Tibial nerve (tissue), 4 donors: ENCODE data around the gene THUMPD3. TPM values are rescaled to one million over a fixed set of nuclear protein-coding genes. Genes with fewer than 3 reads are reported as not detected.

ENCODE experiments used
- DNase-seq, 2 donors: peaks; one replicate each; pipeline ENCODE4 v3.0.0-alpha.2; 2019; ENCODE audit warnings: low spot score in 2 of 2
- H3K27ac ChIP-seq, 4 donors: fragments of 200-600 bp; sonication (generic) in 3 of 4; one replicate each; pipeline ENCODE4 v1.5.1; 2017 to 2019; ENCODE audit warnings: mild to moderate bottlenecking in 1 of 4
- H3K27me3 ChIP-seq, 2 donors: fragments of 200-600 bp; sonication (generic) in 1 of 2; one replicate each; pipeline versions ENCODE4 v1.5.1 to v1.6.0; 2017 to 2019
- H3K36me3 ChIP-seq, 3 donors: fragments of 200-600 bp; sonication (generic); one replicate each; pipeline ENCODE4 v1.5.1; 2018 to 2019
- H3K4me1 ChIP-seq, 4 donors: fragments of 200-600 bp; sonication (generic) in 3 of 4; one replicate each; pipeline ENCODE4 v1.5.1; 2017 to 2019
- H3K4me3 ChIP-seq, 4 donors: fragments of 200-600 bp; sonication (generic) in 3 of 4; one replicate each; pipeline ENCODE4 v1.5.1; 2017 to 2019; ENCODE audit warnings: mild to moderate bottlenecking in 1 of 4, moderate library complexity in 1 of 4
- H3K9me3 ChIP-seq, 4 donors: fragments of 200-600 bp; sonication (generic) in 3 of 4; one replicate each; pipeline ENCODE4 v1.5.1; 2017 to 2019
- EP300 ChIP-seq, 2 donors: sonication (generic); formaldehyde crosslinking; IDR thresholded peaks; one replicate each; pipeline ENCODE4 v1.6.1; 2017; ENCODE audit warnings: antibody characterized with exemption in 2 of 2, mild to moderate bottlenecking in 1 of 2
- POLR2A ChIP-seq, 2 donors: fragments of 450-650 bp; IDR thresholded peaks; one replicate each; pipeline ENCODE4 v1.6.1; 2017; ENCODE audit warnings: antibody characterized with exemption in 2 of 2, mild to moderate bottlenecking in 2 of 2, moderate library complexity in 2 of 2
- WGBS, 2 donors: methylation state at CpG; one replicate each; pipeline ENCODE4 v1.1.5; 2018; 5-methylcytosine and 5-hydroxymethylcytosine counted together
- total RNA-seq, 4 donors: library from RNA; depleted of rRNA; stranded (reverse); fragments of >200 nt; gene quantifications; one replicate each; pipeline ENCODE4 v1.1.0, GENCODE V29; 2016
- TF ChIP-seq, protein P1 (sequence below), 5 experiments: fragments of 200-600 bp in 3 of 5; fragments of 450-650 bp in 2 of 5; sonication (generic) in 3 of 5; IDR thresholded peaks; one replicate each; pipeline ENCODE4 v1.5.1; 2016 to 2019; ENCODE audit warnings: antibody characterized with exemption in 5 of 5, mild to moderate bottlenecking in 3 of 5, moderate library complexity in 2 of 5

The THUMPD3 gene
- total RNA-seq, 4 donors from 2014 or later = 21.6 to 42.6 (median 30.5) TPM

DNA sequence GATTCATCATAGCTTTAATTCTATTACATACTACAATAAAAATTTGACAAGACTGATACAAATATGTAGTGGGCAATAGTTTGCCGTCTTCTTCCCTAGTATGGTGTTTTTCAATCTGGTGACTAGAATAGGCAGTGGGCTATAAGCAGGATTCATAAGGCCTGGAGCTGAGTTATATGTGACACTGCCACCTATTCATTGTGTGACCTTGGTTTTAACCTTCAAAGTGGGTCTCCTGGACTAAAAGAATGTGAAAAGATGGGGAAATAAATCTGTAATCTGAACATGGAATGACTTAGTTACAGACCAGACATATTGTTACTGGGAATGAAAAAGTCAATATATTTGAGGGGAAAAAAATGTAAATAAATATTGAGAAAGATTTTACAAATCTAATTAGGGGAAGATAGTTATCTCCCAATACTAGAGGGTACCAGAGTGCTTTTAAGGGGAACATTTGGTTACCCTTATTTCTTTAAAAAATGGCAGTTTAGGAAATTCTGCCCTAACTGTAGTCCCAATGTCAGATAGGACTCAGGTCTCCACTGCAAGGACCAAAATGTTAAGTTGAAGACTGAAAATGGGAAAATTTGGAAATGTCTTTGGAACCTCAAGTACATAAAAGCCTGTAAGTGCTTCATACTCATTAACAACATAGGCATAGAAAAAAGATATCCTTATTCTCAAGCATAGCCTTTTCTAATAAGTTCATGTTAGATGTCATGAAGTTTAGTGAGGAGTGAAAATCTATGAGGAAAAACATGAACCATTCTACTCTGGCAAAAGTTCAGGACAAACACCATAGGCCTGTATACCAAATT is 23.9 kb downstream of the THUMPD3 start:
- H3K4me1 ChIP-seq = peaks cover 0 to 5% (median 2%) of the 10 kb centered on the region in 4 donors
- no peak overlapping the region for H3K27ac ChIP-seq
- H3K36me3 ChIP-seq = peaks cover 5 to 93% (median 28%) of the 10 kb centered on the region in 3 donors
- DNase-seq = no peak
- no peaks in the 10 kb centered on the region for H3K9me3 ChIP-seq
- no peak for TF ChIP-seq EP300 (IDR thresholded peaks at IDR 0.05)
- TF ChIP-seq POLR2A (IDR thresholded peaks at IDR 0.05) = no peak
- TF ChIP-seq, protein P1, sequence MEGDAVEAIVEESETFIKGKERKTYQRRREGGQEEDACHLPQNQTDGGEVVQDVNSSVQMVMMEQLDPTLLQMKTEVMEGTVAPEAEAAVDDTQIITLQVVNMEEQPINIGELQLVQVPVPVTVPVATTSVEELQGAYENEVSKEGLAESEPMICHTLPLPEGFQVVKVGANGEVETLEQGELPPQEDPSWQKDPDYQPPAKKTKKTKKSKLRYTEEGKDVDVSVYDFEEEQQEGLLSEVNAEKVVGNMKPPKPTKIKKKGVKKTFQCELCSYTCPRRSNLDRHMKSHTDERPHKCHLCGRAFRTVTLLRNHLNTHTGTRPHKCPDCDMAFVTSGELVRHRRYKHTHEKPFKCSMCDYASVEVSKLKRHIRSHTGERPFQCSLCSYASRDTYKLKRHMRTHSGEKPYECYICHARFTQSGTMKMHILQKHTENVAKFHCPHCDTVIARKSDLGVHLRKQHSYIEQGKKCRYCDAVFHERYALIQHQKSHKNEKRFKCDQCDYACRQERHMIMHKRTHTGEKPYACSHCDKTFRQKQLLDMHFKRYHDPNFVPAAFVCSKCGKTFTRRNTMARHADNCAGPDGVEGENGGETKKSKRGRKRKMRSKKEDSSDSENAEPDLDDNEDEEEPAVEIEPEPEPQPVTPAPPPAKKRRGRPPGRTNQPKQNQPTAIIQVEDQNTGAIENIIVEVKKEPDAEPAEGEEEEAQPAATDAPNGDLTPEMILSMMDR (IDR thresholded peaks at IDR 0.05) = no peak
- H3K27me3 ChIP-seq = no peaks in the 10 kb centered on the region
- no peak overlapping the region for H3K4me3 ChIP-seq
- 43 to 78% methylated on average over 1 of the region's 1 CpG for WGBS, 2 donors

DNA sequence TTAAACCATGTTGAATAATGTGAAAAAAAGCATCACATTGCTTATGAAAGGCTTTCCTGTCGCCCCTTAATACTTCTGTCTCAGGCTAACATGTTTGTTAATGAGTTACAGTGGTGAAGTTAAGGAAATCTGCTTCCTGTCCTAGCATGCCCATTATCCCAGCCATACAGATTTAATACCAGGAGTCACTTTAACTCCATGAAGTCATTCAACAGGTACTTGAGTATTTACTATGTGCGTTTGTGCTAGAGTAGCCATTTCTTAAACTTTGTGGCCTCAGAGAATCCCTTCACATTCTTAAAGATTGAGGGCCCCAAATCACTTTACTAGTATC is 24.4 kb downstream of the THUMPD3 start:
- Histone ChIP-seq H3K4me1 (peaks cover 0 to 11% (median 2%) of the 10 kb centered on the region in 4 donors), H3K9me3 (no peaks in the 10 kb centered on the region), H3K27ac (no peak overlapping the region), H3K27me3 (no peaks in the 10 kb centered on the region), H3K4me3 (no peak overlapping the region), H3K36me3 (peaks cover 5 to 94% (median 28%) of the 10 kb centered on the region in 3 donors)
- TF ChIP-seq EP300 (IDR thresholded peaks at IDR 0.05) (no peak), POLR2A (IDR thresholded peaks at IDR 0.05) (no peak)
- TF ChIP-seq, protein P1 (IDR thresholded peaks at IDR 0.05) = no peak
- DNase-seq = no peak
- WGBS, 2 donors = 66 to 78% methylated on average over 2 of the region's 2 CpGs

DNA sequence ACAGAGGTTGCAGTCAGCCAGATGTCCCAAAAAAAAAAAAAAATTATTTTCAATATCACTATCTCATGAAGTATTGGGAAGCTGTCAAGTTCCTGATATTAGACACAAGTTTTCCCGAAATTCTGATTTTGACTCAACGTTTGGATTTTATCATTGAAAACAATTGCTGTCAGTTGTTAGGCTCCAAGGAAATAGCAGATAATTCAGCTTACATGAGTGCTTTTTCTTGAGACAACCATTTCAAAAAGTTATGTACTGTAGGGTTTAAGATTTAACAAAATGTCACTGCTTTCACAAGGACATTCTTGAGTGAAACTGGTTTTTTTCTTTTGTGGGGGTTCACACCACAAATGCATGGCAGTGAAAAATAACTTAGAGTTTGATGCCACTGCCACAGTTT is 25.3 kb downstream of the THUMPD3 start:
- no peak overlapping the region for H3K4me3 ChIP-seq
- H3K36me3 ChIP-seq = peaks cover 5 to 86% (median 28%) of the 10 kb centered on the region in 3 donors
- H3K9me3 ChIP-seq = no peaks in the 10 kb centered on the region
- DNase-seq = no peak
- no peak overlapping the region for H3K27ac ChIP-seq
- no peak for TF ChIP-seq POLR2A (IDR thresholded peaks at IDR 0.05)
- TF ChIP-seq, protein P1 (IDR thresholded peaks at IDR 0.05) = no peak
- TF ChIP-seq EP300 (IDR thresholded peaks at IDR 0.05) = no peak
- H3K4me1 ChIP-seq = peaks cover 0 to 20% (median 2%) of the 10 kb centered on the region in 4 donors
- no peaks in the 10 kb centered on the region for H3K27me3 ChIP-seq
- 78 to 81% methylated on average over 2 of the region's 2 CpGs for WGBS, 2 donors

DNA sequence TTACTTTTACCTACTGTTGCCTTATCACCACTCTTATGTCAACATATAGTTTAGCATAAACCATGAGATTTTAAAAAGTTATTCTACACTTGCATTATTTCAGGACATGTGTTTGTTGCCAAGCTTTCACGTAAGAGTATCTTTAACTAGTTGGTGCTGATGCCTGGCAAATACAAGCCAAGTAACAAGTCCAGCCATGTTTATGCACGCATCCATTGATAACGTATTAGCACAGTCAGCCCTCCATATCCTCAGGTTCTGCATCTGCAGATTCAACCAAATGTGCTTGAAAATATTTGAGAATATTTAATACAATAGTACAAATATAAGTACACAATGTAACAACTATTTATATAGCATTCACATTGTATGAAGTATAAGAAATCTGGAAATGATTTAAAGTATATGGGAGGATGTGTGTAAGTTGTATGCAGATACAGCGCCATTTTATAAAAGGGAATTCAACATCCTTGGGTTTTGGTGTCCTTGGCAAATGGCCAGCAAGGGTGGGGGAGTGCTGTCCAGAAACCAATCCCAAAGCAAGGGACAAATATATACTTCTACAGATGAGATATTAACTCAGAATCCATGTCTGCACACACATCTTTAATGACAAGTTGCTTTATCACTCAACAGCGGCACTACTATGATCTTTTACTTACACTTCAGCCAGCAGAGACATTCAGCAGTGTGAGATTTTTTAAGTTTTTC is 25.9 kb downstream of the THUMPD3 start:
- 89% methylated on average over 5 of the region's 5 CpGs for WGBS, 2 donors
- no peak for TF ChIP-seq POLR2A (IDR thresholded peaks at IDR 0.05)
- no peak for TF ChIP-seq EP300 (IDR thresholded peaks at IDR 0.05)
- TF ChIP-seq, protein P1 (IDR thresholded peaks at IDR 0.05) = no peak
- H3K36me3 ChIP-seq = peaks cover 5 to 86% (median 28%) of the 10 kb centered on the region in 3 donors

More for the DNA sequence above, 25.9 kb downstream of the THUMPD3 start:
- peaks cover 0 to 23% (median 2%) of the 10 kb centered on the region in 4 donors for H3K4me1 ChIP-seq
- H3K27ac ChIP-seq = no peak overlapping the region
- no peak overlapping the region for H3K4me3 ChIP-seq
- H3K27me3 ChIP-seq = no peaks in the 10 kb centered on the region
- DNase-seq = no peak
- H3K9me3 ChIP-seq = no peaks in the 10 kb centered on the region
